ENCODE measurements around the gene ZFHX2.

DNA sequence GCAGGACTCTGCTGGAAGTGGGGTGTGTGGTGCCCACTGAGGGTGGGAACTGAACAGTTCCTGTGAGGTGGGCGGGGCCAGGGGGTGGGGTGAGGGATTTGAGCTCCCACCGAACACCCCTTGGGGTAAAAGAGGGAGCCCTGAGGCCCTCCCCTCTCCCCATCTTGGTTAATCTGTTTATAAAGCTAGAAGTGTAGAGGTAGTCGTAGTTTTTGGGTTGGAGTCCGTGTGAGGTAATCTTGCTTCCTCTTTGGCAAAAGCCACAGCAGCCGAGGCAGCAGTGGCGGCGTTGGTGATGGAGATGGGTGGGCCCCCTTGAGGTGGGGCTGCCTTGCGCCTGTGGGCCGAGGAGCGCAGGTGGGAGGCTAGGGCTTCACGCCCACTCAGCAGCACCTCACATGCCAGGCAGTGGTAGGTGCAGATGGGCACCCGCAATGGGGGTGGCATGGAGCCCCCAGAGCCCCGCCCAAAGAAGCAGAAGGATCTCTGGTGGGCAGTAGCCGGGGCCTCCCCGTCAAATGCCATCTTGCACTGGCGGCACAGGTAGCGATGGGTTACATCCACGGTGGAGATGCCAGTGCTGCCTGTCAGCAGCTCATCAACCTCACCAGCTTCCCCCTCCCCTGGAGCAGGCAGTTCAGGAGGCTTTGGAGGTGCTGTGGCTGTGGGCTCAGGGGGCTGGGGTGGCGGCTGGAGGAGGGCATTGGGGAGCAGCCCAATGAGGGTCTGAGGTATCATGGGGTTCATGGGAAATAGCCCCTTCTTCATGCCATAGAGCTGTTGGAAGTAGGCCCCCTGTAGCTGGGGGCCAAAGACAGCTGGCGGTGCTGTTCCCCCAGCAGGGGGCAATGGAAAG, 29.6 kb downstream of the ZFHX2 start:
- no peak for TF ChIP-seq TAF1 (IDR thresholded peaks at IDR 0.05; ENCODE audit: low read depth)
- TF ChIP-seq EP300 (IDR thresholded peaks at IDR 0.05; ENCODE audit: borderline replicate concordance) = no peak
- no peak for TF ChIP-seq CREB1 (IDR thresholded peaks at IDR 0.05; ENCODE audit: low read depth)
- TF ChIP-seq, protein P1, sequence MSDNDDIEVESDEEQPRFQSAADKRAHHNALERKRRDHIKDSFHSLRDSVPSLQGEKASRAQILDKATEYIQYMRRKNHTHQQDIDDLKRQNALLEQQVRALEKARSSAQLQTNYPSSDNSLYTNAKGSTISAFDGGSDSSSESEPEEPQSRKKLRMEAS (IDR thresholded peaks at IDR 0.05) = no peak
- no peak for TF ChIP-seq TEAD4 (IDR thresholded peaks at IDR 0.05)
- no peak for TF ChIP-seq CEBPB (IDR thresholded peaks at IDR 0.05)
- no peak for TF ChIP-seq YY1 (IDR thresholded peaks at IDR 0.05; ENCODE audit: low read depth)
- TF ChIP-seq, protein P2, sequence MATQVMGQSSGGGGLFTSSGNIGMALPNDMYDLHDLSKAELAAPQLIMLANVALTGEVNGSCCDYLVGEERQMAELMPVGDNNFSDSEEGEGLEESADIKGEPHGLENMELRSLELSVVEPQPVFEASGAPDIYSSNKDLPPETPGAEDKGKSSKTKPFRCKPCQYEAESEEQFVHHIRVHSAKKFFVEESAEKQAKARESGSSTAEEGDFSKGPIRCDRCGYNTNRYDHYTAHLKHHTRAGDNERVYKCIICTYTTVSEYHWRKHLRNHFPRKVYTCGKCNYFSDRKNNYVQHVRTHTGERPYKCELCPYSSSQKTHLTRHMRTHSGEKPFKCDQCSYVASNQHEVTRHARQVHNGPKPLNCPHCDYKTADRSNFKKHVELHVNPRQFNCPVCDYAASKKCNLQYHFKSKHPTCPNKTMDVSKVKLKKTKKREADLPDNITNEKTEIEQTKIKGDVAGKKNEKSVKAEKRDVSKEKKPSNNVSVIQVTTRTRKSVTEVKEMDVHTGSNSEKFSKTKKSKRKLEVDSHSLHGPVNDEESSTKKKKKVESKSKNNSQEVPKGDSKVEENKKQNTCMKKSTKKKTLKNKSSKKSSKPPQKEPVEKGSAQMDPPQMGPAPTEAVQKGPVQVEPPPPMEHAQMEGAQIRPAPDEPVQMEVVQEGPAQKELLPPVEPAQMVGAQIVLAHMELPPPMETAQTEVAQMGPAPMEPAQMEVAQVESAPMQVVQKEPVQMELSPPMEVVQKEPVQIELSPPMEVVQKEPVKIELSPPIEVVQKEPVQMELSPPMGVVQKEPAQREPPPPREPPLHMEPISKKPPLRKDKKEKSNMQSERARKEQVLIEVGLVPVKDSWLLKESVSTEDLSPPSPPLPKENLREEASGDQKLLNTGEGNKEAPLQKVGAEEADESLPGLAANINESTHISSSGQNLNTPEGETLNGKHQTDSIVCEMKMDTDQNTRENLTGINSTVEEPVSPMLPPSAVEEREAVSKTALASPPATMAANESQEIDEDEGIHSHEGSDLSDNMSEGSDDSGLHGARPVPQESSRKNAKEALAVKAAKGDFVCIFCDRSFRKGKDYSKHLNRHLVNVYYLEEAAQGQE (IDR thresholded peaks at IDR 0.05; ENCODE audit: low read depth) = no peak
- no peak for TF ChIP-seq NFIC (IDR thresholded peaks at IDR 0.05)
- TF ChIP-seq TCF12 (IDR thresholded peaks at IDR 0.05; ENCODE audit: low read depth) = no peak
- TF ChIP-seq EGR1 (IDR thresholded peaks at IDR 0.05) = no peak
